IMR-90 (cell line): ENCODE data around the gene SPAG16. TPM values are rescaled to one million over a fixed set of nuclear protein-coding genes. Genes with fewer than 3 reads are reported as not detected.

ENCODE experiments used
- ATAC-seq: fragments of 200-7000 bp; cut with Tn5 transposase; 2 replicates; pipeline ENCODE4 v1.9.1; 2020; ENCODE audit warnings: low read depth, mild to moderate bottlenecking, moderate library complexity
- BruUV-seq: library from RNA; stranded (reverse); fragments of 400-500 nt; replicated peaks from 2 replicates; lab custom pipeline; 2021; lab: Mats Ljungman, UMichigan
- CTCF ChIA-PET: fragments of 300-600 bp; formaldehyde crosslinking; extraction: SDS; loops from one replicate; lab custom pipeline; 2021; ENCODE audit warnings: antibody characterized with exemption; lab: Yijun Ruan, JAX
- POLR2A ChIA-PET: fragments of 300-600 bp; sonication (Branson Sonifier 250); formaldehyde crosslinking; loops from one replicate; lab custom pipeline; 2022; ENCODE audit warnings: antibody characterized with exemption; ENCODE audit not compliant: unreplicated experiment; lab: Charles Lee
- DNase-seq: peaks from one replicate; pipeline ENCODE4 v3.0.0; 2013
- H2AFZ ChIP-seq: replicated peaks from 2 replicates; pipeline ENCODE3; 2013; ENCODE audit warnings: low read length, mild to moderate bottlenecking; ENCODE audit not compliant: poor library complexity
- H2AK5ac ChIP-seq: 2 replicates; pipeline ENCODE4 v1.6.1; 2013; ENCODE audit warnings: low read depth, low read length, inconsistent platforms
- H2AK9ac ChIP-seq: replicated peaks from 2 replicates; pipeline ENCODE3; 2013; ENCODE audit warnings: mild to moderate bottlenecking, low read depth, low read length, moderate library complexity; ENCODE audit not compliant: poor library complexity
- H2BK120ac ChIP-seq: 2 replicates; pipeline ENCODE4 v1.6.1; 2013; ENCODE audit warnings: low read depth, low read length, inconsistent platforms
- H2BK15ac ChIP-seq: 3 replicates; pipeline ENCODE4 v1.6.1; 2013; ENCODE audit warnings: low read depth, low read length, inconsistent platforms
- H2BK20ac ChIP-seq: 2 replicates; pipeline ENCODE4 v1.6.1; 2013; ENCODE audit warnings: low read depth, mild to moderate bottlenecking, inconsistent platforms, low read length, moderate library complexity
- H2BK5ac ChIP-seq: 2 replicates; pipeline ENCODE4 v1.6.1; 2013; ENCODE audit warnings: mild to moderate bottlenecking, low read depth, low read length, inconsistent platforms; ENCODE audit not compliant: poor library complexity, severe bottlenecking
- H3K14ac ChIP-seq: replicated peaks from 2 replicates; pipeline ENCODE4 v1.6.1; 2013; ENCODE audit warnings: low read depth, low read length, inconsistent platforms
- H3K18ac ChIP-seq: 2 replicates; pipeline ENCODE4 v1.6.1; 2013; ENCODE audit warnings: low read depth, low read length, control low read depth
- H3K23ac ChIP-seq: 2 replicates; pipeline ENCODE4 v1.6.1; 2013; ENCODE audit warnings: low read depth, low read length, inconsistent platforms
- H3K27ac ChIP-seq: 2 replicates; pipeline ENCODE4 v1.5.1; 2013; ENCODE audit warnings: mild to moderate bottlenecking, control low read depth, low read length; ENCODE audit not compliant: insufficient read depth
- H3K27me3 ChIP-seq: 2 replicates; pipeline ENCODE4 v1.6.1; 2013; ENCODE audit warnings: low read length; ENCODE audit not compliant: control insufficient read depth, insufficient read depth
- H3K36me3 ChIP-seq: 2 replicates; pipeline ENCODE4 v1.6.1; 2013; ENCODE audit warnings: low read length, mixed read lengths; ENCODE audit not compliant: control insufficient read depth, insufficient read depth
- H3K4ac ChIP-seq: 2 replicates; pipeline ENCODE4 v1.6.1; 2013; ENCODE audit warnings: low read depth, low read length, inconsistent platforms
- H3K4me1 ChIP-seq: 2 replicates; pipeline ENCODE4 v1.6.1; 2013; ENCODE audit warnings: low read length, mixed read lengths; ENCODE audit not compliant: control insufficient read depth, insufficient read depth
- H3K4me2 ChIP-seq: 2 replicates; pipeline ENCODE4 v1.6.1; 2013; ENCODE audit warnings: low read depth, mild to moderate bottlenecking, control low read depth, low read length, moderate library complexity
- H3K4me3 ChIP-seq: 2 replicates; pipeline ENCODE4 v1.5.1; 2013; ENCODE audit warnings: low read depth, mild to moderate bottlenecking, control low read depth, low read length, moderate library complexity; ENCODE audit not compliant: insufficient read depth
- H3K56ac ChIP-seq: 2 replicates; pipeline ENCODE4 v1.6.1; 2013; ENCODE audit warnings: low read length, inconsistent platforms; ENCODE audit not compliant: insufficient read depth; ENCODE audit errors: extremely low read depth
- H3K79me1 ChIP-seq, 2 experiments: 2 replicates each; pipeline ENCODE4 v1.6.1; 2013; ENCODE audit warnings: low read length in 2 of 2, inconsistent platforms in 1 of 2, low read depth in 1 of 2
- H3K9ac ChIP-seq: 2 replicates; pipeline ENCODE4 v1.6.1; 2013; ENCODE audit warnings: low read depth, low read length, control low read depth
- H3K9me1 ChIP-seq: 2 replicates; pipeline ENCODE4 v1.6.1; 2013; ENCODE audit warnings: low read length, inconsistent platforms; ENCODE audit not compliant: insufficient read depth
- H3K9me3 ChIP-seq: 2 replicates; pipeline ENCODE4 v1.6.1; 2013; ENCODE audit warnings: low read length; ENCODE audit not compliant: control insufficient read depth, insufficient read depth
- H4K20me1 ChIP-seq: 2 replicates; pipeline ENCODE4 v1.6.1; 2013; ENCODE audit warnings: low read length, inconsistent platforms; ENCODE audit not compliant: insufficient read depth
- H4K5ac ChIP-seq: 2 replicates; pipeline ENCODE4 v1.6.1; 2013; ENCODE audit warnings: mild to moderate bottlenecking, low read depth, low read length, control low read depth
- H4K8ac ChIP-seq, 2 experiments: 2 replicates each; pipeline ENCODE4 v1.6.1; 2013; ENCODE audit warnings: low read depth in 2 of 2, low read length in 2 of 2, control low read depth in 1 of 2, inconsistent platforms in 1 of 2
- H4K91ac ChIP-seq: 2 replicates; pipeline ENCODE4 v1.6.1; 2013; ENCODE audit warnings: low read depth, low read length, inconsistent platforms; ENCODE audit not compliant: insufficient read depth
- BHLHE40 ChIP-seq: fragments of 150-350 bp; IDR thresholded peaks from 2 replicates; pipeline ENCODE4 v1.6.1; 2016; ENCODE audit warnings: mild to moderate bottlenecking, low read depth, low read length
- CEBPB ChIP-seq: IDR thresholded peaks from 2 replicates; pipeline ENCODE4 v1.6.1; 2012; ENCODE audit warnings: low read depth, low read length, improper control_type of control experiment
- CHD1 ChIP-seq: IDR thresholded peaks from 2 replicates; pipeline ENCODE4 v1.6.1; 2012; ENCODE audit warnings: low read depth, low read length, improper control_type of control experiment
- ELK1 ChIP-seq: fragments of 150-350 bp; IDR thresholded peaks from 2 replicates; pipeline ENCODE4 v1.6.1; 2016; ENCODE audit warnings: low read depth, mild to moderate bottlenecking, low read length, moderate library complexity, borderline replicate concordance
- FOS ChIP-seq: fragments of 150-350 bp; IDR thresholded peaks from 2 replicates; pipeline ENCODE4 v1.6.1; 2016; ENCODE audit warnings: low read depth, low read length
- MAFK ChIP-seq: IDR thresholded peaks from 2 replicates; pipeline ENCODE4 v1.6.1; 2012; ENCODE audit warnings: low read depth, low read length, improper control_type of control experiment
- MXI1 ChIP-seq: IDR thresholded peaks from 2 replicates; pipeline ENCODE4 v1.6.1; 2012; ENCODE audit warnings: low read depth, mild to moderate bottlenecking, low read length, moderate library complexity, borderline replicate concordance
- NFE2L2 ChIP-seq: fragments of 150-350 bp; IDR thresholded peaks from 2 replicates; pipeline ENCODE4 v1.6.1; 2016; ENCODE audit warnings: low read depth, mild to moderate bottlenecking, low read length
- POLR2A ChIP-seq: IDR thresholded peaks from 2 replicates; pipeline ENCODE4 v1.6.1; 2012; ENCODE audit warnings: mild to moderate bottlenecking, low read depth, low read length
- RAD21 ChIP-seq: IDR thresholded peaks from 2 replicates; pipeline ENCODE4 v1.6.1; 2012; ENCODE audit warnings: low read length, improper control_type of control experiment
- RCOR1 ChIP-seq: IDR thresholded peaks from 2 replicates; pipeline ENCODE4 v1.6.1; 2012; ENCODE audit warnings: mild to moderate bottlenecking, low read length, improper control_type of control experiment; ENCODE audit not compliant: insufficient replicate concordance
- RFX5 ChIP-seq: IDR thresholded peaks from 2 replicates; pipeline ENCODE4 v1.8.0; 2012; ENCODE audit warnings: low read depth, mild to moderate bottlenecking, low read length, moderate library complexity
- SMC3 ChIP-seq: fragments of 150-350 bp; IDR thresholded peaks from 2 replicates; pipeline ENCODE4 v1.6.1; 2016; ENCODE audit warnings: low read depth, mild to moderate bottlenecking, antibody characterized with exemption, low read length, moderate library complexity
- WGBS, 2 experiments: methylation state at CpG; one replicate each; pipeline versions ENCODE4 v1.1.5 to v1.1.7; 2013; ENCODE audit warnings: missing lambda C conversion rate in 2 of 2; ENCODE audit not compliant: insufficient read length in 1 of 2; ENCODE audit errors: extremely low coverage in 2 of 2; 5-methylcytosine and 5-hydroxymethylcytosine counted together
- dilution Hi-C: fragments of 300-500 bp; cut with HindIII; formaldehyde crosslinking; loops from one replicate; pipeline ENCODE4 v1.14.3; 2018; ENCODE audit warnings: low sequenced_read_pairs; ENCODE audit not compliant: unreplicated experiment
- in situ Hi-C: fragments of 300-500 bp; cut with MboI; formaldehyde crosslinking; loops from 3 replicates; pipeline ENCODE4 v1.14.3; 2019; ENCODE audit warnings: low sequenced_read_pairs, inconsistent platforms, mixed read lengths
- intact Hi-C: fragments of 100-400 bp; cut with micrococcal nuclease; formaldehyde crosslinking; loops from 2 replicates; pipeline ENCODE4 v1.10.0; 2022
- polyA plus RNA-seq, 3 experiments: library from polyadenylated mRNA; depleted of rRNA; stranded (reverse); fragments of >200 nt; gene quantifications; 2 replicates each; pipeline ENCODE4 v1.2.3, GENCODE V29; 2012; ENCODE audit warnings: low replicate concordance in 1 of 3
- total RNA-seq: library from RNA; depleted of rRNA; stranded (reverse); fragments of >200 nt; gene quantifications from 2 replicates; pipeline ENCODE4 v1.2.3, GENCODE V29; 2012
- TF ChIP-seq, protein P1 (sequence below): fragments of 150-350 bp; IDR thresholded peaks from 2 replicates; pipeline ENCODE4 v1.6.1; 2017; ENCODE audit warnings: mild to moderate bottlenecking, antibody characterized with exemption, low read length, low read depth
- TF ChIP-seq, protein P2 (sequence below): conservative IDR thresholded peaks from 2 replicates; pipeline ENCODE4 v1.5.1; 2012; ENCODE audit warnings: mild to moderate bottlenecking, low read depth, low read length, improper control_type of control experiment

Gene SPAG16
- total and polyA plus RNA-seq, 2 of the 4 experiments (the other 2 are of a cell fraction): 7.3 to 13.5 TPM

GRCh38 chr2:214311931-214312749 lies 1027.9 kb downstream of the SPAG16 start:
- ChIA-PET CTCF (no interaction called here), POLR2A (no interaction called here)
- H3K79me1 ChIP-seq: no peaks in the 10 kb centered on the region
- in situ Hi-C loops (no loop called here), intact Hi-C loops (loop anchor here (5.0 to 10.0 kb wide), 2 partner anchors 490 to 497 kb away; no protein-coding TSS in a partner anchor), dilution Hi-C loops (no loop called here)
- no peak overlapping the region for H2BK20ac ChIP-seq
- no peaks in the 10 kb centered on the region for H3K9me1 ChIP-seq
- H2BK15ac ChIP-seq: no peak overlapping the region
- H2AK9ac ChIP-seq: no peak overlapping the region
- H2BK5ac ChIP-seq: no peak overlapping the region
- H2AFZ ChIP-seq: no peak overlapping the region
- H3K27ac ChIP-seq: no peak overlapping the region
- no peak overlapping the region for H3K4ac ChIP-seq
- H3K4me1 ChIP-seq: no peaks in the 10 kb centered on the region
- no peaks in the 10 kb centered on the region for H4K20me1 ChIP-seq
- no peak overlapping the region for H3K56ac ChIP-seq
- no CpG with 5 or more reads among the region's 3 CpGs for WGBS, 2 experiments
- H2BK120ac ChIP-seq: no peak overlapping the region
- 0 out of 2 replicates have a peak overlapping the region, but pooled peaks have one; percentile 9 for H3K4me2 ChIP-seq
- DNase-seq (peak; percentile 3), ATAC-seq (no peak)
- no peak overlapping the region for H4K5ac ChIP-seq
- no peak overlapping the region for H3K9ac ChIP-seq
- H2AK5ac ChIP-seq: no peak overlapping the region
- no peaks in the 10 kb centered on the region for H3K9me3 ChIP-seq
- no peak overlapping the region for H3K23ac ChIP-seq
- no peak overlapping the region for H3K14ac ChIP-seq
- H4K91ac ChIP-seq: no peak overlapping the region
- no peak overlapping the region for H4K8ac ChIP-seq
- BruUV-seq: no TSS peak
- no peaks in the 10 kb centered on the region for H3K27me3 ChIP-seq
- no peak overlapping the region for H3K4me3 ChIP-seq
- no peaks in the 10 kb centered on the region for H3K36me3 ChIP-seq
- H3K18ac ChIP-seq: no peak overlapping the region
- TF ChIP-seq FOS (no peak), ELK1 (no peak), BHLHE40 (no peak), POLR2A (no peak), NFE2L2 (no peak), MXI1 (no peak), RAD21 (no peak), SMC3 (no peak), CEBPB (no peak), CHD1 (no peak), RFX5 (no peak), RCOR1 (no peak), MAFK (no peak)
- TF ChIP-seq, protein P1, sequence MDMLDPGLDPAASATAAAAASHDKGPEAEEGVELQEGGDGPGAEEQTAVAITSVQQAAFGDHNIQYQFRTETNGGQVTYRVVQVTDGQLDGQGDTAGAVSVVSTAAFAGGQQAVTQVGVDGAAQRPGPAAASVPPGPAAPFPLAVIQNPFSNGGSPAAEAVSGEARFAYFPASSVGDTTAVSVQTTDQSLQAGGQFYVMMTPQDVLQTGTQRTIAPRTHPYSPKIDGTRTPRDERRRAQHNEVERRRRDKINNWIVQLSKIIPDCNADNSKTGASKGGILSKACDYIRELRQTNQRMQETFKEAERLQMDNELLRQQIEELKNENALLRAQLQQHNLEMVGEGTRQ: no peak
- TF ChIP-seq, protein P2, sequence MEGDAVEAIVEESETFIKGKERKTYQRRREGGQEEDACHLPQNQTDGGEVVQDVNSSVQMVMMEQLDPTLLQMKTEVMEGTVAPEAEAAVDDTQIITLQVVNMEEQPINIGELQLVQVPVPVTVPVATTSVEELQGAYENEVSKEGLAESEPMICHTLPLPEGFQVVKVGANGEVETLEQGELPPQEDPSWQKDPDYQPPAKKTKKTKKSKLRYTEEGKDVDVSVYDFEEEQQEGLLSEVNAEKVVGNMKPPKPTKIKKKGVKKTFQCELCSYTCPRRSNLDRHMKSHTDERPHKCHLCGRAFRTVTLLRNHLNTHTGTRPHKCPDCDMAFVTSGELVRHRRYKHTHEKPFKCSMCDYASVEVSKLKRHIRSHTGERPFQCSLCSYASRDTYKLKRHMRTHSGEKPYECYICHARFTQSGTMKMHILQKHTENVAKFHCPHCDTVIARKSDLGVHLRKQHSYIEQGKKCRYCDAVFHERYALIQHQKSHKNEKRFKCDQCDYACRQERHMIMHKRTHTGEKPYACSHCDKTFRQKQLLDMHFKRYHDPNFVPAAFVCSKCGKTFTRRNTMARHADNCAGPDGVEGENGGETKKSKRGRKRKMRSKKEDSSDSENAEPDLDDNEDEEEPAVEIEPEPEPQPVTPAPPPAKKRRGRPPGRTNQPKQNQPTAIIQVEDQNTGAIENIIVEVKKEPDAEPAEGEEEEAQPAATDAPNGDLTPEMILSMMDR: no peak
